Astrocyte (in vitro differentiated cells and primary cell): ENCODE data around the gene DDX27. TPM values are rescaled to one million over a fixed set of nuclear protein-coding genes. Genes with fewer than 3 reads are reported as not detected.

Source experiments
- DNase-seq: peaks from one replicate; pipeline ENCODE4 v3.0.0-alpha.2; 2010; ENCODE audit warnings: low read depth
- FAIRE-seq: peaks from 2 replicates; lab custom pipeline; 2011; peaks lifted over from hg19 to GRCh38; lab: Jason Lieb, UNC
- H2AFZ ChIP-seq: 2 replicates; pipeline ENCODE4 v1.6.0; 2012; ENCODE audit warnings: low read depth, low read length, inconsistent platforms
- H3K27ac ChIP-seq: 2 replicates; pipeline ENCODE4 v1.5.1; 2011; ENCODE audit warnings: low read depth, low read length, inconsistent platforms
- H3K27me3 ChIP-seq: 2 replicates; pipeline ENCODE4 v1.6.0; 2011; ENCODE audit warnings: low read length, inconsistent platforms; ENCODE audit not compliant: insufficient read depth
- H3K36me3 ChIP-seq: 2 replicates; pipeline ENCODE4 v1.5.1; 2011; ENCODE audit warnings: low read length, inconsistent platforms; ENCODE audit not compliant: insufficient read depth
- H3K4me1 ChIP-seq: 2 replicates; pipeline ENCODE4 v1.5.1; 2011; ENCODE audit warnings: low read length, inconsistent platforms; ENCODE audit not compliant: insufficient read depth
- H3K4me2 ChIP-seq: 2 replicates; pipeline ENCODE4 v1.6.0; 2012; ENCODE audit warnings: low read length, inconsistent platforms
- H3K4me3 ChIP-seq: 2 replicates; pipeline ENCODE4 v1.5.1; 2011; ENCODE audit warnings: low read depth, mild to moderate bottlenecking, low read length, inconsistent platforms; ENCODE audit not compliant: insufficient read depth
- H3K79me2 ChIP-seq: 2 replicates; pipeline ENCODE4 v1.6.0; 2012; ENCODE audit warnings: mild to moderate bottlenecking, low read length, inconsistent platforms; ENCODE audit not compliant: insufficient read depth
- H3K9ac ChIP-seq: 2 replicates; pipeline ENCODE4 v1.6.0; 2012; ENCODE audit warnings: mild to moderate bottlenecking, low read length, inconsistent platforms
- H3K9me3 ChIP-seq: 2 replicates; pipeline ENCODE4 v1.5.1; 2012; ENCODE audit warnings: low read depth, mild to moderate bottlenecking, low read length, inconsistent platforms; ENCODE audit not compliant: insufficient read depth
- H4K20me1 ChIP-seq: 2 replicates; pipeline ENCODE4 v1.6.0; 2012; ENCODE audit warnings: low read length, inconsistent platforms; ENCODE audit not compliant: insufficient read depth
- H3K27ac Mint-ChIP-seq: one replicate; pipeline ENCODE4 v1.8.0; 2021; ENCODE audit warnings: mild to moderate bottlenecking, mixed read lengths; ENCODE audit not compliant: unreplicated experiment
- H3K27me3 Mint-ChIP-seq: one replicate; pipeline ENCODE4 v1.8.0; 2021; ENCODE audit warnings: low read depth, mixed read lengths; ENCODE audit not compliant: unreplicated experiment
- H3K36me3 Mint-ChIP-seq: one replicate; pipeline ENCODE4 v1.8.0; 2021; ENCODE audit warnings: low read depth, mixed read lengths; ENCODE audit not compliant: unreplicated experiment
- H3K4me1 Mint-ChIP-seq: one replicate; pipeline ENCODE4 v1.8.0; 2021; ENCODE audit warnings: low read depth, mixed read lengths; ENCODE audit not compliant: unreplicated experiment
- H3K4me3 Mint-ChIP-seq: one replicate; pipeline ENCODE4 v1.8.0; 2021; ENCODE audit warnings: mild to moderate bottlenecking, moderate library complexity, mixed read lengths; ENCODE audit not compliant: unreplicated experiment
- H3K9me3 Mint-ChIP-seq: one replicate; pipeline ENCODE4 v1.8.0; 2021; ENCODE audit warnings: mild to moderate bottlenecking, mixed read lengths; ENCODE audit not compliant: unreplicated experiment
- CTCF ChIP-seq: IDR thresholded peaks from 2 replicates; pipeline ENCODE4 v1.5.1; 2011; ENCODE audit warnings: low read depth, mild to moderate bottlenecking, inconsistent platforms, low read length, moderate library complexity; ENCODE audit not compliant: insufficient read depth
- EZH2 ChIP-seq: IDR thresholded peaks from 2 replicates; pipeline ENCODE4 v1.6.1; 2012; ENCODE audit warnings: mild to moderate bottlenecking, low read length, inconsistent platforms; ENCODE audit not compliant: insufficient read depth
- total RNA-seq: library from RNA; stranded (reverse); gene quantifications from 2 replicates; pipeline ENCODE4 v1.2.1, GENCODE V29; 2021

DDX27 gene
- total RNA-seq, 1 donor from 2014 or later, result 38.3 TPM

GRCh38 chr20:49283703-49284625 is 64.7 kb downstream of the DDX27 start:
- peaks cover 77% of the 10 kb centered on the region for H3K36me3 Mint-ChIP-seq
- peak overlapping the region; percentile 96 for H3K4me3 ChIP-seq
- peaks cover 22% of the 10 kb centered on the region for H3K9me3 ChIP-seq
- H3K4me1 Mint-ChIP-seq, result peaks cover 54% of the 10 kb centered on the region
- no peaks in the 10 kb centered on the region for H3K27me3 ChIP-seq
- H3K9ac ChIP-seq, result no peak overlapping the region
- H3K4me1 ChIP-seq, result peaks cover 68% of the 10 kb centered on the region
- TF ChIP-seq EZH2 (no peak), CTCF (no peak)
- peaks cover 93% of the 10 kb centered on the region for H3K36me3 ChIP-seq
- DNase-seq, result no peak
- no peak overlapping the region for H3K27ac ChIP-seq
- peaks cover 6% of the 10 kb centered on the region for H3K9me3 Mint-ChIP-seq
- peaks cover 100% of the 10 kb centered on the region for H4K20me1 ChIP-seq
- no peak for FAIRE-seq
- peaks cover 90% of the 10 kb centered on the region for H3K79me2 ChIP-seq
- peak overlapping the region; percentile 91 for H3K4me2 ChIP-seq
- no peaks in the 10 kb centered on the region for H3K27me3 Mint-ChIP-seq
- H3K27ac Mint-ChIP-seq, result peak overlapping the region; percentile 42
- H3K4me3 Mint-ChIP-seq, result peak overlapping the region; percentile 99
- no peak overlapping the region for H2AFZ ChIP-seq

GRCh38 chr20:49284818-49285217 is 65.6 kb downstream of the DDX27 start:
- Mint-ChIP-seq H3K4me3 (peak overlapping the region; percentile 99), H3K27ac (peak overlapping the region; percentile 49), H3K27me3 (no peaks in the 10 kb centered on the region), H3K9me3 (peaks cover 6% of the 10 kb centered on the region), H3K36me3 (peaks cover 68% of the 10 kb centered on the region), H3K4me1 (peaks cover 59% of the 10 kb centered on the region)
- Histone ChIP-seq H2AFZ (no peak overlapping the region), H4K20me1 (peaks cover 100% of the 10 kb centered on the region), H3K4me1 (peaks cover 68% of the 10 kb centered on the region), H3K36me3 (peaks cover 95% of the 10 kb centered on the region), H3K27me3 (no peaks in the 10 kb centered on the region), H3K27ac (no peak overlapping the region), H3K4me2 (peak overlapping the region; percentile 91), H3K79me2 (peaks cover 82% of the 10 kb centered on the region), H3K4me3 (peak overlapping the region; percentile 28), H3K9me3 (peaks cover 22% of the 10 kb centered on the region), H3K9ac (no peak overlapping the region)
- TF ChIP-seq CTCF (no peak), EZH2 (no peak)
- FAIRE-seq (no peak), DNase-seq (no peak)

GRCh38 chr20:49285233-49285668 is 66.0 kb downstream of the DDX27 start:
- no peak for DNase-seq
- Histone ChIP-seq H3K4me2 (peak overlapping the region; percentile 91), H3K4me3 (peak overlapping the region; percentile 28), H3K9me3 (peaks cover 22% of the 10 kb centered on the region), H3K79me2 (peaks cover 78% of the 10 kb centered on the region), H3K27me3 (no peaks in the 10 kb centered on the region), H3K9ac (no peak overlapping the region), H3K4me1 (peaks cover 65% of the 10 kb centered on the region), H2AFZ (no peak overlapping the region), H3K36me3 (peaks cover 95% of the 10 kb centered on the region), H3K27ac (no peak overlapping the region), H4K20me1 (peaks cover 100% of the 10 kb centered on the region)
- Mint-ChIP-seq H3K9me3 (peaks cover 6% of the 10 kb centered on the region), H3K4me3 (peak overlapping the region; percentile 99), H3K4me1 (peaks cover 63% of the 10 kb centered on the region), H3K27me3 (no peaks in the 10 kb centered on the region), H3K27ac (peak overlapping the region; percentile 68), H3K36me3 (peaks cover 65% of the 10 kb centered on the region)
- no peak for FAIRE-seq
- no peak for TF ChIP-seq EZH2
- no peak for TF ChIP-seq CTCF
